MM.1S (cell line): ENCODE measurements around the gene INTS2.

Experiments
- DNase-seq: peaks from one replicate; pipeline ENCODE4 v3.0.0-alpha.2; 2015
- H2AFZ ChIP-seq: fragments of 300-600 bp; sonication (generic); 2 replicates; pipeline ENCODE4 v1.6.0; 2016; ENCODE audit warnings: antibody characterized with exemption, low read length
- H3F3A ChIP-seq: fragments of 300-600 bp; sonication (generic); 2 replicates; pipeline ENCODE4 v1.6.1; 2016; ENCODE audit warnings: mild to moderate bottlenecking, antibody characterized with exemption, low read length, moderate library complexity, mixed read lengths; ENCODE audit not compliant: insufficient read depth
- H3K27ac ChIP-seq: fragments of 300-600 bp; sonication (generic); 2 replicates; pipeline ENCODE4 v1.5.1; 2016; ENCODE audit warnings: mild to moderate bottlenecking, low read length
- H3K27me3 ChIP-seq: fragments of 300-600 bp; sonication (generic); replicated peaks from 2 replicates; pipeline ENCODE4 v1.6.0; 2016; ENCODE audit warnings: low read length; ENCODE audit not compliant: insufficient read depth
- H3K36me3 ChIP-seq: fragments of 300-600 bp; sonication (generic); replicated peaks from 2 replicates; pipeline ENCODE4 v1.6.1; 2016; ENCODE audit warnings: mild to moderate bottlenecking, low read length, mixed read lengths; ENCODE audit not compliant: insufficient read depth
- H3K4me1 ChIP-seq: fragments of 300-600 bp; sonication (generic); 2 replicates; pipeline ENCODE4 v1.6.1; 2016; ENCODE audit warnings: low read length, mixed read lengths
- H3K4me2 ChIP-seq: fragments of 300-600 bp; sonication (generic); 2 replicates; pipeline ENCODE4 v1.6.0; 2016; ENCODE audit warnings: low read depth, low read length
- H3K4me3 ChIP-seq: fragments of 300-600 bp; sonication (generic); 2 replicates; pipeline ENCODE4 v1.5.1; 2016; ENCODE audit warnings: low read length, mixed read lengths
- H3K79me2 ChIP-seq: fragments of 300-600 bp; sonication (generic); 2 replicates; pipeline ENCODE4 v1.6.1; 2016; ENCODE audit warnings: mixed run types, low read length, mixed read lengths
- H3K9ac ChIP-seq: fragments of 300-600 bp; sonication (generic); 2 replicates; pipeline ENCODE4 v1.6.1; 2016; ENCODE audit warnings: low read length, mixed read lengths
- H3K9me2 ChIP-seq: fragments of 300-600 bp; sonication (generic); replicated peaks from 2 replicates; pipeline ENCODE4 v1.6.1; 2016; ENCODE audit warnings: mild to moderate bottlenecking, low read length, mixed read lengths; ENCODE audit not compliant: insufficient read depth
- H3K9me3 ChIP-seq: fragments of 300-600 bp; sonication (generic); replicated peaks from 2 replicates; pipeline ENCODE4 v1.6.1; 2016; ENCODE audit warnings: mild to moderate bottlenecking, low read length, mixed read lengths; ENCODE audit not compliant: insufficient read depth
- H4K20me1 ChIP-seq: fragments of 300-600 bp; sonication (generic); 2 replicates; pipeline ENCODE4 v1.6.1; 2016; ENCODE audit warnings: mild to moderate bottlenecking, low read length, moderate library complexity, mixed read lengths; ENCODE audit not compliant: insufficient read depth
- EZH2 ChIP-seq: fragments of 300-600 bp; sonication (generic); optimal IDR thresholded peaks from 2 replicates; pipeline ENCODE3; 2017; ENCODE audit warnings: low read depth, mild to moderate bottlenecking, antibody characterized with exemption, low read length, mixed read lengths
- EZH2phosphoT487 ChIP-seq: fragments of 300-600 bp; sonication (generic); IDR thresholded peaks from 2 replicates; pipeline ENCODE4 v1.6.1; 2018; ENCODE audit warnings: antibody characterized with exemption, low read length
- TF ChIP-seq, protein P1 (sequence below): fragments of 300-600 bp; sonication (generic); IDR thresholded peaks from 2 replicates; pipeline ENCODE4 v1.5.1; 2016; ENCODE audit warnings: antibody characterized with exemption, low read length, mixed read lengths

Gene INTS2

DNA sequence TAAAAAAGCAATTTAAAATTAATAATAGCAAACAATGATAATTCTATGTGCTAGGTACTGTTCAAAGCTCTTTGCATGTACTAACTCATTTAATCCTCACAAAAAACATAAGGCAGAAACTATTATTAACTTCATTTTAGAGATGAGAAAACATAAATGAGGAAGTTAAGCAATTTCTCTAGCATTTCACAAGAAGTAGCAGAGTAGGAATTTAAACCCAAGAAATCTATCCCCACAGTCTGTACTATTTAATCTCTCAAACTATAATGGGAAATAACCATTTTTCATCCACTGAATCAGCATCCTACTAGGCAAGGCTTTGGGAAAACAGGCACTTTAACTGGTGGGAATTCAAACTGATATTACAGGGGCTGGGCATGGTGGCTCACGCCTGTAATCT, 42.2 kb upstream of the INTS2 start:
- no peaks in the 10 kb centered on the region for H3F3A ChIP-seq
- DNase-seq, result no peak
- peaks cover 13% of the 10 kb centered on the region for H3K79me2 ChIP-seq
- H3K27me3 ChIP-seq, result no peaks in the 10 kb centered on the region
- TF ChIP-seq, protein P1, sequence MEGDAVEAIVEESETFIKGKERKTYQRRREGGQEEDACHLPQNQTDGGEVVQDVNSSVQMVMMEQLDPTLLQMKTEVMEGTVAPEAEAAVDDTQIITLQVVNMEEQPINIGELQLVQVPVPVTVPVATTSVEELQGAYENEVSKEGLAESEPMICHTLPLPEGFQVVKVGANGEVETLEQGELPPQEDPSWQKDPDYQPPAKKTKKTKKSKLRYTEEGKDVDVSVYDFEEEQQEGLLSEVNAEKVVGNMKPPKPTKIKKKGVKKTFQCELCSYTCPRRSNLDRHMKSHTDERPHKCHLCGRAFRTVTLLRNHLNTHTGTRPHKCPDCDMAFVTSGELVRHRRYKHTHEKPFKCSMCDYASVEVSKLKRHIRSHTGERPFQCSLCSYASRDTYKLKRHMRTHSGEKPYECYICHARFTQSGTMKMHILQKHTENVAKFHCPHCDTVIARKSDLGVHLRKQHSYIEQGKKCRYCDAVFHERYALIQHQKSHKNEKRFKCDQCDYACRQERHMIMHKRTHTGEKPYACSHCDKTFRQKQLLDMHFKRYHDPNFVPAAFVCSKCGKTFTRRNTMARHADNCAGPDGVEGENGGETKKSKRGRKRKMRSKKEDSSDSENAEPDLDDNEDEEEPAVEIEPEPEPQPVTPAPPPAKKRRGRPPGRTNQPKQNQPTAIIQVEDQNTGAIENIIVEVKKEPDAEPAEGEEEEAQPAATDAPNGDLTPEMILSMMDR, result no peak
- TF ChIP-seq EZH2 (no peak), EZH2phosphoT487 (no peak)
- no peaks in the 10 kb centered on the region for H3K4me1 ChIP-seq
- no peaks in the 10 kb centered on the region for H3K9me3 ChIP-seq
- no peak overlapping the region for H3K4me2 ChIP-seq
- H4K20me1 ChIP-seq, result no peaks in the 10 kb centered on the region
- no peak overlapping the region for H3K27ac ChIP-seq
- no peak overlapping the region for H3K4me3 ChIP-seq
- no peaks in the 10 kb centered on the region for H3K9me2 ChIP-seq
- H3K9ac ChIP-seq, result no peak overlapping the region
- H2AFZ ChIP-seq, result no peak overlapping the region
- H3K36me3 ChIP-seq, result peaks cover 5% of the 10 kb centered on the region; the same call in 1 of the 2 replicates

DNA sequence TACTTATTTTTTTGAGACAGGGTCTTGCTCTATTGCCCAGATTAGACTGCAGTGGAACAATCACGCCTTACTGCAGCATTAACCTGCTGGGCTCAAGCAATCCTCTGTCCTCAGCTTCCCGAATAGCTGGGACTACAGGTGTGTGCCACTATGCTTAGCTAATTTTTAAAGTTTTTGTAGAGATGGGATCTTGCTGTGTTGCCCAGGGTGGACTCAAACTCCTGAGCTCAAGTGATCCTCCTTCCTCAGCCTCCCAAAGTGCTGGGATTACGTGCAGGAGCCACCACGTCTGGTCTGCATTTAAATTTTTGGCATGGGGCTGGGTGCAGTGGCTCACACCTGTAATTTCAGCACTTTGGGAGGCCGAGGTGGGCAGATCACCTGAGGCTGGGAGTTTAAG, 41.0 kb upstream of the INTS2 start:
- no peak for TF ChIP-seq EZH2phosphoT487
- no peak for TF ChIP-seq EZH2
- TF ChIP-seq, protein P1, result no peak
- H3K4me3 ChIP-seq, result no peak overlapping the region
- H3K4me2 ChIP-seq, result no peak overlapping the region
- no peaks in the 10 kb centered on the region for H3K27me3 ChIP-seq
- DNase-seq, result no peak
- no peak overlapping the region for H3K27ac ChIP-seq
- H3K9me3 ChIP-seq, result no peaks in the 10 kb centered on the region
- H3F3A ChIP-seq, result no peaks in the 10 kb centered on the region
- peaks cover 2% of the 10 kb centered on the region; the same call in 1 of the 2 replicates for H3K79me2 ChIP-seq
- H3K36me3 ChIP-seq, result peaks cover 5% of the 10 kb centered on the region; the same call in 1 of the 2 replicates
- no peaks in the 10 kb centered on the region for H3K9me2 ChIP-seq
- no peaks in the 10 kb centered on the region for H3K4me1 ChIP-seq
- no peak overlapping the region for H3K9ac ChIP-seq
- no peaks in the 10 kb centered on the region for H4K20me1 ChIP-seq
- H2AFZ ChIP-seq, result no peak overlapping the region

DNA sequence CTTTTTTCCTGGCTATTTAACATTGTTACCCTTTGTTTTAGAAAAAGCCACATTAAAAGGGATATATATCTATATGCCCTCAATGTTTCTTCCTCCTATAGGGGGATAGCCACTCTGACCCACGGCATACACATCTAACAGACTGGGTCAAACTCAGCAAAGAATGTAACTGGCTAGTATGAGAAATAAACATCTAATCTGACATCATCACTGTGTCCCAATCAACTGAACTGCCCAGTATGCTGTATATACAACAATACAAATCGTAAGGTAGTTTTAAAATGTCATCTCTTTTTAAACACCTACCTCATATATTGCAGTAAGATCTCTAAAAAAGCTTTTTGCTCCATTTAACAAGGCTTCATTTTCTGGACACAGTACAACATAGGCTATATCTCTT, 39.9 kb upstream of the INTS2 start:
- Histone ChIP-seq H3K4me3 (no peak overlapping the region), H3K9me2 (no peaks in the 10 kb centered on the region), H3K4me2 (no peak overlapping the region), H3K79me2 (no peaks in the 10 kb centered on the region), H3K4me1 (no peaks in the 10 kb centered on the region), H3K36me3 (peaks cover 5% of the 10 kb centered on the region; the same call in 1 of the 2 replicates), H3K27ac (no peak overlapping the region), H3F3A (no peaks in the 10 kb centered on the region), H3K9me3 (no peaks in the 10 kb centered on the region), H4K20me1 (no peaks in the 10 kb centered on the region), H3K9ac (no peak overlapping the region), H2AFZ (no peak overlapping the region), H3K27me3 (no peaks in the 10 kb centered on the region)
- no peak for TF ChIP-seq EZH2phosphoT487
- TF ChIP-seq EZH2, result no peak
- TF ChIP-seq, protein P1, result no peak
- DNase-seq, result no peak
